Measurements from ENCODE around the gene LYPD6B.
A peak's percentile ranks its signal among the peaks of the same experiment; 100 is the strongest.

The LYPD6B gene

DNA sequence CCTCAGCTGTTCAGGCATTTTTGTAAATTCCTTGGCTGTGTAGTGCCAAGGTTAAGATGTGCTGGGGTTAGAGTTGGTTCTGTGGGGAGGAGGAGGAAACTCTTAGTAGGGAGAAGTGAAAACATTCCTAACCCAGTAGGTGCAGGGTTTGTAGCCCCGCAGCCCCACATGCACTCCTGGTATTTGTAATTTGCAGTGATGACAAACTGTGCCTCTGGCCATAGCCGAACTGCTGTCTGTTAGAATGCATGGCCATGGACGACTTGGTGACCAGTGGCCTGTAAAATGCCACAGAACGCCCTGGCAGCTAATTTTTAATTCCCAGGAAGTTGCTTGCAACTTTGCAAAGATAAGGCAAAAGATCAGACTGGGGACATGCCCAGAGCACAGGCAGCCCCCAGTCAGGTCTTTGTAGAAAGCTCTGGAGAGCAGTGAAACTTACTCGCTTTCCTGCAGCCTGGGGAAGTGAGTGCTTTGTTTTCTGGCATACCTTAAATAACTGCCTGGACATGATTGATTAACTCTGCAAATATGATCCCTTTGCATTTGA lies 38.4 kb downstream of the LYPD6B start:
- no peak for DNase-seq (ENCODE audit: low read depth)

DNA sequence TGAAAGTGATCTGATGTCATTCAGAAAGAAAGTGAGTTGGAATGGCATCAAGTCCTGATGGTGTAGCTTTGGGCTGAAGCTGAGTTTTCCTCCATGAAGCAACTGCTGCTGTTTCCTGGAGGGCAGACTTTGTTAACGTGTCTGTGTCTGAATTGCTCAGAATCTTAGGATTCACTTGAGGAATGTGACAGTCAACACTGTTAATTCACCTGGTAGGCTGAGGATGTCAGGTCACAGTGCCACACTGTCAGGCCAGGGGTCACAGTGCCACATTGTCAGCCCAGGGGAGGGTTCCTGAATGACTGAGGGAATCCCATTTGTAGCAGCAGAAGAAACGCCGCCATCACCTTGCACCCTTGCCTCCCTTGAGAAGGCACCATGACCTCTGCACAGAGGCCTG lies 39.4 kb downstream of the LYPD6B start:
- no peak for DNase-seq (ENCODE audit: low read depth)

GRCh38 chr2:149080099-149080498 lies 41.6 kb downstream of the LYPD6B start:
- DNase-seq (ENCODE audit: low read depth), result no peak

DNA sequence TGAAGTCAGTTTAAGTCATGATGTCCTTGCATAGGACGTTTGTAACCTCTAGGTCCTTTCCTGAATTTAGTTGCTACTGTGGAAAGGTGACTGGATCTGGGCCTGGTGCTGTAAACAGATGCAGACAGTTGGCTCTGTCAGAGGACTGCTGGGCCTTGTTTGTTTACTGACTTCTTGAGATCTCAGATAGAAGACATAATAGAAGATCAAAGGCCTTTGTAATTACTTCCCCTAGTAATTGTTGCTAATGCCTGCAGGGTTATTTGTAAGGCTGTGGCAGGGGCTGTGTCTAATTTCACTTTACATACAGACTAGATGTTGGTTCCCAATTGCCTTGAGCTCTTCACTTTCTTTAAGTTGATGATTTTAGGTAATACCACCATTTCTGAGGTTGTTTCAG lies 42.5 kb downstream of the LYPD6B start:
- DNase-seq (ENCODE audit: low read depth), result no peak

DNA sequence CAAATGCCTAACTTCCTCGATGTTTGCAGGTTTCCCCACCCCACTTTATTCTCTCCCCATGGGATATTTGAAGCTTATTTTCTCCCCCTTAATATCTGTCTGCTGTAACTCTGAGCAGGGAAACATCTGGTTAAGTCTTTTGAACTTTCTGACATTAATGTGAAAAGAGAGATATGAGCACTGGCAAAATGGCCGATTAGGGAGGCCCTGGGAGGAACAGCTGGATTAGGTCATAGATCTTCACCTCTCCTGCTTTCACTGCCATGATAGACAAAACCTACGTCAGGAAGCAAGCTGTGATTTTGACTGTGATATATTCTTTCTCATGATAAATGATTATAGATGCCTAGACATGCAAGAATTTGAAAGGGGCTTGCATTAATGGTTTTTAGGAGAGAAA lies 43.6 kb downstream of the LYPD6B start:
- no peak for DNase-seq (ENCODE audit: low read depth)

DNA sequence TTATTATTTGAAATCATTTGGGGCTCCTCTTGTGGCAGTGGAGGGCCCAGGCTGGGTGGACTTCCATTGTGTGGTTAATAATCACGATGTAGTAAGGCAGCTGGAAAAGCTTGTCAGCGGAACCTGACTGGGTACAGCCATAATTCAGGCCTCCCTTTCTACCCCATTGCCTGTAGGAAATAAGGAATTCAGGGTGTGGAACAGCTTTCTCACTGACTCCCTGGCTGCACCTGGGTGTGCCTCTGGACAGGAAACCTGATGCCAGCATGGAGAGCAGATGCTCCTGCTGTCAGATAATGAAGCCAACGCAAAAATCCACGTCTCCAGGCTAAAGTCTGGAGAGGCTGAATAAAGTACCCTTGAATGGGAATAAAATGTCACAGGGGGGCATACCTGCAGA lies 44.2 kb downstream of the LYPD6B start:
- no peak for DNase-seq (ENCODE audit: low read depth)

GRCh38 chr2:149084924-149085795 lies 46.7 kb downstream of the LYPD6B start:
- no peak for DNase-seq (ENCODE audit: low read depth)

- DNase-seq (ENCODE audit: low read depth), result no peak
These were observed 49.3 kb downstream of the LYPD6B start for GRCh38 chr2:149087751-149088150.

GRCh38 chr2:149089068-149089467 lies 50.6 kb downstream of the LYPD6B start:
- DNase-seq (ENCODE audit: low read depth), result no peak

- no peak for DNase-seq (ENCODE audit: low read depth)
These were observed 52.2 kb downstream of the LYPD6B start for GRCh38 chr2:149090706-149091105.

DNA sequence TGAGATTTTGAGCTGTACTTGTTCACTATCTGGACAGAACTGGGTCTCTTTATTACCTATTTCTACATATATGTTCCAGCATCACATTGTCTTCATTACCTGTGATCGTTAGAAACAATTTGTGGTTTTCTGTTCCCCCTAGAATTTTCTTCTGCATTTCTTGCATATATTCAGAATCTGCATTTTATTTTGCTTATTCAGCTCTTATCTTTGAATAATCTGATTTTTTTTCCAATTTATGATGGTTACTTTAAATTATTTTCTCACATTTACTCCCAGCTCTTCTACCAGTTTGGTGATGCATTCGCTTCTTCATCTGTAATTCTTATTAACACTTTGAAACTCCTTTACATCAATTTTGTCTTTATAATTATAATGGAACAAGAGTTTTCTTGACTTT lies 55.1 kb downstream of the LYPD6B start:
- DNase-seq (ENCODE audit: low read depth), result no peak

DNA sequence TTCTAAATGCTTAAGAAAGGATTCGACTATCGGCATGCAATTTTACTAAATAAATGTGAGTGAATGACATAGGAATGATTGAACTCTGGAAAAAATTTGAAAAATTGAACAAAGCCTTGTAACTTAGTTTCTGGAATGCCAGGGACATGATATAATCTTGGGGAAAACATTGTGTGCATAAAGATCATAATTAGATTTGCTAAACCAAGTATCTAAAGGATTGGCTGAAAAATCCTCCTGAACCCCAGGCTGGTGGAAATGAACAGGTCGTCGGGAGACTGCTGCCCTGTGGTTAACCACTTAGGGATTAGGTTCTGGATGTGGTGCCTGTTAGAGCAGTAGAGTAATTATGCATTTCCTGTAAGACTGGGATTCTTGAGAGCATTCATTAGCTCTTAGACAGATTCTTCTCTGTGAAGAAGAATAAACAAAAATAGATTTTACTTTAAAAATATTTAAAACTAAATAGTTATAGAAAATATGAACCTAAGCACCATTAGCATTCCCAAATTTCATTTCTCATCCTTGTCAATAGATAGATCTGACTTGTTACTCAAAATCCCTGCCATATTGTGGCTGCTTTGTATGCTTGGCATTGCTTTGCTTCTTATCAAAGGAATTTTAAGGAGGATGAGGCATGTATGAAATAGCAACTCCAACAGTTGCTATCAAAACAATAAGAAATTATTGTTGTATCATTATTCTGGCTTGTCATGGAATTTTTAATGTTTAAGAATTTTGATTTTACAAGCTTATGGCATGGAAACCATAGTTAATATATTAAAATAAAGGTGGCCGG lies 55.9 kb downstream of the LYPD6B start:
- DNase-seq (ENCODE audit: low read depth), result peak; percentile 52

DNA sequence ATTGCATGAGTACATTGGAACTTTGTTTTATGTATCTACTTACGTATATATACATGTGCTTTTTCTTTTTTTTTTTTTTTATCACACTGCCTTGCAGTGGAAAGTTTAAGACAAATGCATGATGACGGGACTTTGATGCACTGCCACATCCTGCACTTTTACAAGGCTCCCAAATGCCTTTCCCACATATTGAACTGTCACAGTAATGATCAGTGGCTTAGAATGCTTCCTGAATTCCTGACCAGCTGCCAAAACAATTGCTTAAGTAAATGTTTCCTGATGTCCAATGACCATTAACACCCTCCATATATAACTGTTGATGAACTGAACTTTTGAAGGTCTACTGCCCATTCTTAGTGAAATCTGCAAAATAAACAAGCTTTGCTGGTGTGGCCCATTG lies 60.2 kb downstream of the LYPD6B start:
- peak; percentile 87 for DNase-seq (ENCODE audit: low read depth)

DNA sequence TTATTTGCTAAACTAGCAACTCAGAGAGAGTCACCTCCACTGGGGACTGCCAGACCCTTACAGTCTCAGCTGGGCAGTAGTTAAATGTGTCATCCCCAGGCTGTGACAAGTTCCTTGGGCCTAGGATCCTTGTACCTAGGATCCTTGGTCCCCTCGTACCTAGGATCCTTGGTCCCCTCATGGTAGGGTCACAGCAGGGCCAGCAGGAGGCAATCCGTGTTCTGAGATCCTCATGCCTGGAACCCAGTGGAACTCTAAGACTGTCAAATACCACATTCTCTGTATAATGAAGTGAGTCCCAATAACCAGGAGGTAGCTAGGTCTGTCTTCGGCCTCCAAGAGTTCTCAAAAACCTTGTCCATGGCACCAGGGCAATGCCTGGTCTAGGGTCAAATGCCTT lies 60.8 kb downstream of the LYPD6B start:
- no peak for DNase-seq (ENCODE audit: low read depth)

GRCh38 chr2:149100739-149101699 lies 62.5 kb downstream of the LYPD6B start:
- DNase-seq (ENCODE audit: low read depth), result no peak

DNA sequence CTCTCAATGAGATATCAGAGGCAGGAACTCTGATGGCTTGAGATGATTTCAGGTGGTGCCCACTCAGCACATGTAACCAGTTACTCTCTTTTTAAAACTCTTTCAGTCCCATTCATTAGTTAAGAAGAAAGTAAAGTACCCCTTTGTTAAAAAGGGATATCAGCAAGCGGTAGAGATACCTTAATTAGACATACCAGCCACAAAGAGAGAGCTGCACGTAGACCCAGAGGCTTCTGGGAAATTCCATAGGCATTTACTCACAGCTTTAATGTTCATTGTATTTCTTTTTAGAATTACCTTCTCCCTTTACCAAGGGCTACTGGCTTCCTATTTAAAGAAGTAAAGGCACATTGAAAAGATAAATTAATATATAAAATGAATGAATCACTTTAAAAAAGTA lies 63.3 kb downstream of the LYPD6B start:
- DNase-seq (ENCODE audit: low read depth), result no peak

DNA sequence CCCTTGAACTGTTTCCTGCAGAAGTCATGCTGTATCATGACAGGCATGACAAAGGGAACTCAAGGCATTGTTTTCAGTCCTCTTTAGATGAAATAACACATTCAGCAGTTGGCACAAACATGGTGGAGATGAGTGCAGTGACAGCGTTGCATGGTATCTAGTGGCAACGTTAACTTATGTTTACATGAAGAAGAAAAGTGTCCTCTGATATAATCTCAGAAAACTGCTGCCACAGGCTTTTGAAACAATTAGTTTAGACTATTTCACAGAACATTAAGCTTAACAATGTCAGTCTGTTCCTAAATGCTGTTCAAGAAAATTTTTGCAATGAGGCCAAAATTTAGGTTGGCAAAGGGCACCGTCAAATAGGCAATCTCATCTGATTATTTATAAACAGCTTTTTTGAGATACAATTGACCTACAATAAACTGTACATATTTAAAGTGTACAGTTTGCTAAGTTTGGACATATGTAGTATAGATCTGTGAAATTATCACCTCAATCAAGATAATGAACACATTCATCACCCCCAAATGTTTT lies 64.7 kb downstream of the LYPD6B start:
- DNase-seq (ENCODE audit: low read depth), result no peak

- no peak for DNase-seq (ENCODE audit: low read depth)
These were observed 65.7 kb downstream of the LYPD6B start for GRCh38 chr2:149104221-149104620.

DNA sequence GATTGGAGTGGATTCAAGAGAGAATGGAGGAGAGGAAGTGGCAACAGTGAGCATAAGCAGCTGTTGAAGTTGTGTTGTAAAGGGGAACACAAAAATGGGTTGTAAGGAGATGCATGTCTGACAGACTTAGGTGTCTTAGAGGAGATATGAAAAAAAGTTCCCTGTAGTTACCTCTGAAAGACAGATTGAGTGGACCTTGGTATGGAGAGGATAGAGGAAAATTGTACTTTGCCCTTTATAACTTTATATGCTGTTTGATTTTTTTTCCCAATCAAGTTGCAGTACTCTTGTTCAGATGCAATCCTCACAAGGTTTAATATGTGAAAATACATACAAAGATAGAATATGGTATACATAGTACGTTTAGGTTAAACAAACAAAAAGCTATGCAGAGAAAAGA lies 73.6 kb downstream of the LYPD6B start:
- no peak for DNase-seq (ENCODE audit: low read depth)

GRCh38 chr2:149112713-149113112 lies 74.2 kb downstream of the LYPD6B start:
- DNase-seq (ENCODE audit: low read depth), result no peak

- no peak for DNase-seq (ENCODE audit: low read depth)
These were observed 77.3 kb downstream of the LYPD6B start for GRCh38 chr2:149115781-149116180.

GRCh38 chr2:149119368-149119767 lies 80.9 kb downstream of the LYPD6B start:
- no peak for DNase-seq (ENCODE audit: low read depth)
